ENCODE measurements around the gene TRIM28. TPM values are rescaled to one million over a fixed set of nuclear protein-coding genes. Genes with fewer than 3 reads are reported as not detected.

The TRIM28 gene
- total RNA-seq (100 to 1,000 TPM; 549 to 553 TPM), total RNA-seq (222 to 780 (median 320) reads per million in 172 experiments)
- 189 TPM for polyA plus RNA-seq (2013, experiment 1 of 2)
- 289 TPM for polyA plus RNA-seq (2013, experiment 2 of 2)

DNA sequence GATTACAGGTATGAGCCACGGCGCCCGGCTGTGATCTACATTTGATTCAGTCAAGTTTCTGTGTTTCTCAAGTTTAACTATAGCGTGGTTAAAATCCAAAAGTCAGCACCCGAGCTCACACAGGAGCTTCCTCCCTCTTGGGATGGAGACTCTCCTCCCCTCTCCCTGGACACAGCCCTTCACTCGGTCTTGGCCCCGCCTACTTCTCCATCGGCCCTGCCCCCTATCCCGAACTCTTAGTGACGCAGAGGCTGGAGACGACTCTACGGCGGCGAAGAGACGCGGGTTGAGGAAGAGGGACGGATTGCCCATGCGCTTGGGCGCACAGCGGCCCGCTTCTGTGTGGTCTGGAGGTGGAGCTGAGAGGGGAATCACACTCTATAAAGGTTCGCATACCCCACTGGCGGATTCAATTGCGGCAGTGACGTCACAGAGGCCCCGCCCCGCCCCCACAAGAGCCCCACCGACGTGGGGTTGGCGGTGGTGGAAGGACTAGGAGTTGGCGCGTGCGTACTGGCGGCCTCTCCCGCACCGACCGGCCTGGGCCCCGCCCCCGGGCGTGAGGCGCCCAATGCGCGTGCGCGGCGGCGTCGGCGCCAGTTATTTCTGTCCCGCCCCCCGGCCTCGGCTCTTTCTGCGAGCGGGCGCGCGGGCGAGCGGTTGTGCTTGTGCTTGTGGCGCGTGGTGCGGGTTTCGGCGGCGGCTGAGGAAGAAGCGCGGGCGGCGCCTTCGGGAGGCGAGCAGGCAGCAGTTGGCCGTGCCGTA lies at the start of gene TRIM28:
Gene TRIM28 (plus strand): TSS at position 239 of the 765 bp plus-strand sequence. CDS start 694 bp downstream, outside the sequence.
- H3K36me3 ChIP-seq (ENCODE audit: insufficient read depth, low read length), result peaks cover 36% of the 10 kb centered on the region

DNA sequence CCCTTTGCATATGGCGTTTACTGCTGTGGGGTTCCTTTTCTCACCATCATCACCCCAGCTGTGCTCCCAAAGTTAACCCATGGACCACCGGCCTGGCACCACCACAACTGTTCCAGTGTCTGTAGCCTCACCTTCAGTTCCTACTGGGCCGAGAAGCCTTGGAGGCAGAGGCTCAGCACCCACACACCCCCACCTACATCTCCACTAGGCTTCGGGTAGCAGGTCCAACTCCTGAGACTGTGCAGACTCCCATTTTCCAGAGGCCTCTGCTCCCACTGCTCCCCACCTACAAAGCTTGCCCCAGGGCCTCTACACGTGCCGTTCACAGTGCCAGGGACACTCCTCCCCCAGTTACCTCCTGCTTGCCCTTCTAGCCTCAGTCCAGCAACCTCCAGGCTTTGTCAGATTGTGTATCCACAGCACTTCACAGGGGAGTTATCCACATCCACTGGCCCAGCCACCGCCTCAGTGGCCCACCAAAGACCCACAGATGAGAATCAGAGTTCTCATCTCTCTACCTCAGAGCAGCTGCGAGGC lies 46.2 kb upstream of the TRIM28 start:
- no peak overlapping the region for H3K4me3 ChIP-seq (ENCODE audit: low read length)
- intact Hi-C loops (cut with DNase I, micrococcal nuclease), result loop anchor here in 1 of 2 experiments (2.0 kb wide), 1 partner anchor 21 kb away; the partner anchor contains the start of gene ZNF446
- ChIA-PET POLR2A (interaction anchor here (2.3 kb wide), 1 partner anchor 22 kb away, joined by 15 read pairs; the partner anchor contains the start of gene ZBTB45), CTCF (no interaction called here)
- H3K27me3 Mint-ChIP-seq, result no peaks in the 10 kb centered on the region
- peaks cover 25% of the 10 kb centered on the region for H3K4me1 ChIP-seq (ENCODE audit: insufficient read depth, low read length)
- peaks cover 3% of the 10 kb centered on the region for H3K9me3 Mint-ChIP-seq
- H3K27me3 ChIP-seq (ENCODE audit: control insufficient read depth in 1 of 2, insufficient read depth in 2 of 2, low read length in 2 of 2), result no peaks in the 10 kb centered on the region
- no peak overlapping the region for H3K27ac ChIP-seq (ENCODE audit: low read depth in 1 of 2, low read length in 2 of 2)
- H3K4me3 Mint-ChIP-seq, result peak overlapping the region; percentile 38
- no peak overlapping the region for H3K27ac Mint-ChIP-seq
- ATAC-seq (ENCODE audit: poor library complexity) (no peak), DNase-seq (no peak)
- peaks cover 0 to 25% of the 10 kb centered on the region in 2 experiments for H3K9me3 ChIP-seq (ENCODE audit: control insufficient read depth in 1 of 2, insufficient read depth in 1 of 2, low read length in 2 of 2)
- no peaks in the 10 kb centered on the region for H3K36me3 ChIP-seq (ENCODE audit: insufficient read depth, low read length)
- peaks cover 16% of the 10 kb centered on the region for H3K4me1 Mint-ChIP-seq (ENCODE audit: low read depth)
- H3K36me3 Mint-ChIP-seq (ENCODE audit: low read depth), result peaks cover 7% of the 10 kb centered on the region
- TF ChIP-seq, protein P1, sequence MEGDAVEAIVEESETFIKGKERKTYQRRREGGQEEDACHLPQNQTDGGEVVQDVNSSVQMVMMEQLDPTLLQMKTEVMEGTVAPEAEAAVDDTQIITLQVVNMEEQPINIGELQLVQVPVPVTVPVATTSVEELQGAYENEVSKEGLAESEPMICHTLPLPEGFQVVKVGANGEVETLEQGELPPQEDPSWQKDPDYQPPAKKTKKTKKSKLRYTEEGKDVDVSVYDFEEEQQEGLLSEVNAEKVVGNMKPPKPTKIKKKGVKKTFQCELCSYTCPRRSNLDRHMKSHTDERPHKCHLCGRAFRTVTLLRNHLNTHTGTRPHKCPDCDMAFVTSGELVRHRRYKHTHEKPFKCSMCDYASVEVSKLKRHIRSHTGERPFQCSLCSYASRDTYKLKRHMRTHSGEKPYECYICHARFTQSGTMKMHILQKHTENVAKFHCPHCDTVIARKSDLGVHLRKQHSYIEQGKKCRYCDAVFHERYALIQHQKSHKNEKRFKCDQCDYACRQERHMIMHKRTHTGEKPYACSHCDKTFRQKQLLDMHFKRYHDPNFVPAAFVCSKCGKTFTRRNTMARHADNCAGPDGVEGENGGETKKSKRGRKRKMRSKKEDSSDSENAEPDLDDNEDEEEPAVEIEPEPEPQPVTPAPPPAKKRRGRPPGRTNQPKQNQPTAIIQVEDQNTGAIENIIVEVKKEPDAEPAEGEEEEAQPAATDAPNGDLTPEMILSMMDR (IDR thresholded peaks at IDR 0.05), result no peak

More for the DNA sequence above, at the start of gene TRIM28:
- peaks cover 41% of the 10 kb centered on the region for H3K4me1 ChIP-seq (ENCODE audit: insufficient read depth, low read length)
- H3K9me3 ChIP-seq (ENCODE audit: control insufficient read depth in 1 of 2, insufficient read depth in 1 of 2, low read length in 2 of 2), result no peaks in the 10 kb centered on the region
- Mint-ChIP-seq H3K27me3 (no peaks in the 10 kb centered on the region), H3K27ac (peak within 1 kb of the TSS; percentile 95), H3K4me1 (ENCODE audit: low read depth) (peaks cover 40% of the 10 kb centered on the region), H3K9me3 (no peaks in the 10 kb centered on the region), H3K36me3 (ENCODE audit: low read depth) (peaks cover 48% of the 10 kb centered on the region), H3K4me3 (peak within 1 kb of the TSS; percentile 95)
- DNase-seq (peak; percentile 99 to 100 (median 100)), ATAC-seq (ENCODE audit: poor library complexity) (peak; percentile 87)
- TF ChIP-seq, protein P1 (IDR thresholded peaks at IDR 0.05), result no peak
- H3K27me3 ChIP-seq (ENCODE audit: control insufficient read depth in 1 of 2, insufficient read depth in 2 of 2, low read length in 2 of 2), result no peaks in the 10 kb centered on the region
- ChIA-PET CTCF (interaction anchor here (0.8 to 3.3 kb wide), 5 partner anchors 21 to 37 kb away, joined by 3 to 34 read pairs (median 8); partner anchors contain the start of gene ZBTB45), POLR2A (interaction anchor here (0.6 to 3.2 kb wide), 19 partner anchors 10 to 1303 kb away, joined by 3 to 64 read pairs (median 4); partner anchors contain the start of genes CHMP2A, MZF1, UBE2M and ZBTB45)
- peak within 1 kb of the TSS; percentile 79 to 88 for H3K27ac ChIP-seq (ENCODE audit: low read depth in 1 of 2, low read length in 2 of 2)
- intact Hi-C loops (cut with DNase I, micrococcal nuclease), result loop anchor here (1.0 kb wide), 4 partner anchors 10 to 29 kb away; partner anchors contain the start of genes MZF1 (in 2 of the 2), ZBTB45 (in 2 of the 2) and UBE2M (in 1 of the 2)
- peak within 1 kb of the TSS; percentile 70 for H3K4me3 ChIP-seq (ENCODE audit: low read length)

DNA sequence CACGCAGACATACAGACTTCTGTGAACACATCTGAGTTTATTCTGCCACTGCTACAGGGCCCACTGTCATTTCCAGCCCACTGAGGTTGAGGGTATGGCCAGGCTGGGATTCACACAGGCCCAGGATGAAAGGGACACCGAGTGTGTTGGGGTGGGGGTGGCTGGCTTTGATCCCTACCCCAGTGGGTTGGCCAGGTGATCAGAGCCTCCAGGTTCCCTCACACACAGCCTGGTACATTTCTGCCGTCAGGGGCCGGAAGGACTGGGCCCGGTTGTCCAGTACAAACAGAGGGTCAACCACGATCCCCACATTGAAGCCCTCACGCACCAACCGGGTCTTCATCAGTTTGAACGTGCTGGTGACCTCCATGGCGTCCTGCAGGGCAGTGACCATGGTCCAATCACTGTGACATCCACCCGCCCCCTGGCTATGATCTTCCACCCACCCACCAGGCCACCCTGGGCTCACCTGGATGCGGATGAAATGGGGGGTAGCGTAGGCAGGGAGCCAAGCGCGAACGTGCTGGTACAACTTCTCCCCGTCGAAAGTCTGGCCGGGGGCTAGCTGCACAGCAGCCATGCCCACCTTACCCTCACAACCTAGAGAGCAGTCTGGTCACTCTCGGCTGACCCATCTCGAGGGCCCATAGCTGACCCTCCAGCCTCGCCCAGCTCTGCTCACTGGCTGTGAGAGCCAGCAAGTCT lies 45.4 kb upstream of the TRIM28 start:
- ATAC-seq (ENCODE audit: poor library complexity), result no peak
- TF ChIP-seq, protein P1 (IDR thresholded peaks at IDR 0.05), result no peak
- H3K4me1 ChIP-seq (ENCODE audit: insufficient read depth, low read length), result peaks cover 25% of the 10 kb centered on the region
- intact Hi-C loops (cut with DNase I, micrococcal nuclease), result loop anchor here in 1 of 2 experiments (1.0 to 2.0 kb wide), 2 partner anchors 22 to 58 kb away; partner anchors contain the start of genes ZNF132 and ZNF446
- peak overlapping the region in 1 of 2 donors; percentile 79 for H3K27ac ChIP-seq (ENCODE audit: low read depth in 1 of 2, low read length in 2 of 2)
- peak overlapping the region; percentile 57 for H3K4me3 ChIP-seq (ENCODE audit: low read length)
- no peak for DNase-seq
- Mint-ChIP-seq H3K27ac (peak overlapping the region; percentile 86), H3K27me3 (no peaks in the 10 kb centered on the region), H3K4me1 (ENCODE audit: low read depth) (peaks cover 16% of the 10 kb centered on the region), H3K36me3 (ENCODE audit: low read depth) (peaks cover 7% of the 10 kb centered on the region), H3K9me3 (peaks cover 3% of the 10 kb centered on the region), H3K4me3 (peak overlapping the region; percentile 94)
- ChIA-PET CTCF (interaction anchor here (1.2 to 1.5 kb wide), 2 partner anchors 16 to 89 kb away, joined by 3 to 4 read pairs; partner anchors contain the start of gene ZNF584), POLR2A (interaction anchor here (1.1 to 2.3 kb wide), 5 partner anchors 21 to 315 kb away, joined by 3 to 15 read pairs (median 6); partner anchors contain the start of genes ZBTB45, ZNF274, ZNF324B and ZNF497)
- H3K9me3 ChIP-seq (ENCODE audit: control insufficient read depth in 1 of 2, insufficient read depth in 1 of 2, low read length in 2 of 2), result peaks cover 0 to 25% of the 10 kb centered on the region in 2 experiments
- no peaks in the 10 kb centered on the region for H3K27me3 ChIP-seq (ENCODE audit: control insufficient read depth in 1 of 2, insufficient read depth in 2 of 2, low read length in 2 of 2)
- no peaks in the 10 kb centered on the region for H3K36me3 ChIP-seq (ENCODE audit: insufficient read depth, low read length)
